Muscle of leg (tissue), 11 donors: ENCODE results near the gene WDR86. TPM values are rescaled to one million over a fixed set of nuclear protein-coding genes. Genes with fewer than 3 reads are reported as not detected.

Experiments
- DNase-seq: peaks from one replicate; pipeline ENCODE4 v3.0.0; 2013
- H3K27ac ChIP-seq: one replicate; pipeline ENCODE4 v1.5.1; 2013; ENCODE audit warnings: mild to moderate bottlenecking, low read length, control low read depth
- H3K27me3 ChIP-seq: one replicate; pipeline ENCODE4 v1.6.1; 2013; ENCODE audit warnings: low read length; ENCODE audit not compliant: control insufficient read depth, insufficient read depth
- H3K36me3 ChIP-seq: one replicate; pipeline ENCODE4 v1.6.1; 2013; ENCODE audit warnings: low read length; ENCODE audit not compliant: control insufficient read depth, insufficient read depth
- H3K4me1 ChIP-seq: one replicate; pipeline ENCODE4 v1.6.1; 2013; ENCODE audit warnings: low read length; ENCODE audit not compliant: control insufficient read depth, insufficient read depth
- H3K4me3 ChIP-seq: one replicate; pipeline ENCODE4 v1.5.1; 2013; ENCODE audit warnings: low read length, control low read depth
- H3K9me3 ChIP-seq: replicated peaks from 2 replicates; pipeline ENCODE4 v1.6.1; 2013; ENCODE audit warnings: low read depth, low read length; ENCODE audit not compliant: control insufficient read depth
- whole genome bisulfite sequencing: methylation state at CpG from one replicate; pipeline ENCODE4 v1.1.5; 2013; ENCODE audit warnings: missing lambda C conversion rate; ENCODE audit not compliant: insufficient coverage; 5-methylcytosine and 5-hydroxymethylcytosine counted together
- polyA plus RNA-seq, 8 donors: library from polyadenylated mRNA; unstranded; fragments of 120-200 nt; gene quantifications; one replicate each; pipeline versions ENCODE4 v1.2.1 to v1.2.3, GENCODE V29; 2013; ENCODE audit warnings: inconsistent platforms in 1 of 8, low replicate concordance in 1 of 8; ENCODE audit not compliant: insufficient read length in 8 of 8, insufficient read depth in 1 of 8
- total RNA-seq: library from RNA; stranded (reverse); fragments of 120-200 nt; gene quantifications from one replicate; pipeline ENCODE4 v1.2.4, GENCODE V29; 2013

Gene WDR86
- total and polyA plus RNA-seq, 9 donors, result 2.8 to 11.0 (median 5.3) TPM

DNA sequence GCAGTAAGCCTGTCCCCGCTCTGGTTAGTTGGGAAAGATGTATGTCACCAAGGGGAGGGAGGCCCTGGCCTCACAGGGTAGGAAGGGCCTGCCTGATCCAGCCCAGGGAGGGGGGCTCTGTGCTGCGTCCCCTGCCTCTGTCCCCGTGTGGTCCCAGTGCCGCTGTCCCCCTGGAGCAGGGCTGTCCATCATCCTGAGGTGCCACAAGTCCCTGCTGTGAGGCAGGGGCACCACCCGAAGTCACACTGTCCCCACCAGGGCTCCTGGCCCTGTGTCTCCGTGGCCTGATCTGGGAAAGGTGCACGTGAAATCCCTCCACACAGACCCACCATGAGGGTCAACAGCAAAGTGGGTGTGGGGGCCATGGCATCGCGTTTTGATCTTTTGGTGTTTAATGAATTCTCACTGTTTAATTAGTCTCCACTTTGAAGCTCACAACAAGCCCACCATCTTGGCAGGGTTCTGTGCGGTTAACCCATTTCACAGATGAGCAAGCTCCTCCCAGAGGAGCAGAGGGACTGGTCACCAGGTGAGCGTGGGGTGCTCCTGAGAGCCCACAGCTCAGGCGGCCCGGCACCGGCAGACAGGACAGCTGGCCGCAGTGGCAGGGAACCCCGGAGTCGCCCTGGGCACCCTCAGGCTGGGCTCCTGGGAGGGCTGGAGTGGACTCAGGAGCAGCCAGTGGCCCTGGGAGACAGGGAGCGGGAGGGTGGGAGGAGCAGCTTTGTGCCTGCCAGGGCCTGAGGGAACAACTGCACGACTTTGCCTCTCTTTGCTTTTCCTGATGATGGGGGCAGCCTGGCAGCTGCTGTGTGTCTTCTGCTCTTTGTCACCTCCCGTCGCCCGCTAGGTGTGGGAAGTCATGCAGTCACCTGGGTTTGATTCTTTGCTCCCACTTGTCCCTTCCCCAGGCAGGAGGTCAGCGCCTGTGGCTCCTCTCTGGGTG lies 42.1 kb upstream of the WDR86 start:
- no peak overlapping the region for H3K27ac ChIP-seq
- no peak for DNase-seq
- H3K4me3 ChIP-seq, result no peak overlapping the region
- WGBS, result 82% methylated on average over 13 of the region's 23 CpGs
- no peaks in the 10 kb centered on the region for H3K36me3 ChIP-seq
- H3K27me3 ChIP-seq, result peaks cover 5% of the 10 kb centered on the region
- no peaks in the 10 kb centered on the region for H3K4me1 ChIP-seq
- no peaks in the 10 kb centered on the region for H3K9me3 ChIP-seq

GRCh38 chr7:151451156-151451555 lies 41.3 kb upstream of the WDR86 start:
- H3K36me3 ChIP-seq, result no peaks in the 10 kb centered on the region
- no peak overlapping the region for H3K27ac ChIP-seq
- no peak for DNase-seq
- H3K9me3 ChIP-seq, result no peaks in the 10 kb centered on the region
- H3K4me3 ChIP-seq, result no peak overlapping the region
- H3K4me1 ChIP-seq, result no peaks in the 10 kb centered on the region
- peaks cover 7% of the 10 kb centered on the region for H3K27me3 ChIP-seq
- 73% methylated on average over 4 of the region's 5 CpGs for WGBS

- Histone ChIP-seq H3K27me3 (peaks cover 4% of the 10 kb centered on the region), H3K36me3 (no peaks in the 10 kb centered on the region), H3K9me3 (no peaks in the 10 kb centered on the region), H3K27ac (no peak overlapping the region), H3K4me3 (no peak overlapping the region), H3K4me1 (no peaks in the 10 kb centered on the region)
- 77% methylated on average over 5 of the region's 9 CpGs for WGBS
- no peak for DNase-seq
These were observed 40.2 kb upstream of the WDR86 start for GRCh38 chr7:151449990-151450389.

DNA sequence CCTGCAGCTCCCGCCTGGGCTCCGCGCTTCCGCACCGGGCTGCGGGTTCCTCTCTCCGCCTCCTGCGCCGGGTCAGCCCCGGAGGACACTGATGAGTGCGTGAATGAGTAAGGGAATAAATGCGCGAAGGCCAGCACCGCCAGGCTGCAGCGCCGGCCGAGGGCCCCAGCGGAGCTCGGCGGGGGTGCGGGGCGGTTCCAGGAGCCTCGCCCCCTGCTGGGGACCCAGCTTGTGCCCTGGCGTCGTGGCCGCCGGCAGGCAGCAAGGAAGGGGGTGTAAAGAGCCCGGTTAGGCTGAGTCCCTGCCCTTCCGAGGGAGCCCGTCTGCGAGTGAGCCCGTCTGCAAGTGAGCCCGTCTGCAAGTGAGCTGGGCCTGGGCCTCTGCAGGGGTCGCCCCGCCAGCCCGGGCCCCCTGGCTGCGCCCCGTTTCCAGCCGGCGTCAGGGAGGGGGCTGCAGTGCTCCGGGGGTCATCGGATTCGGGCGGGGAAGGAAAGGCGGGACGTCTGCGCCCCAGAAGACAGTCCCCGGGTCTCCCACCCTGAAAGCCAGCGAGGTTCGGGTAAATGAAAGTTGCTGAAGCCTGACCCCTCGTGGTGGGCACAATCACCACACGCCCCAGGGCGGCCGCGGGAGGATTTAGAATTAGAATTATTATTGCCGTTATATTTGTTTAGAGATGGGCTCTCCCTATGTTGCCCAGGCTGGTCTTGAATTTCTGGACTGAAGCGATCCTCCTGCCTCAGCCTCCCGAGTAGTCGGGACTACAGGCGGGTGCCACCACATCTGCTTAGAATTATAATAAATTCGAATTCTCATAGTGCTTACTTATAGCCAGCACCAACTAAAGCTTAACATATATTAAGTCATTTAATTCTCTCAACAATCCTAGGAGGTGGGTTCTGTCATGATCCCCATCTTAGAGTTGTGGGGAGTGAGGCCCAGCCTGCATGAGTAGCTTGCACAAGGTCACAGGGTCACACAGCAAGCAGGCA lies 38.7 kb upstream of the WDR86 start:
- DNase-seq, result peak; percentile 72
- Histone ChIP-seq H3K9me3 (no peaks in the 10 kb centered on the region), H3K27me3 (peaks cover 4% of the 10 kb centered on the region), H3K36me3 (no peaks in the 10 kb centered on the region), H3K4me3 (peak overlapping the region; percentile 53), H3K4me1 (no peaks in the 10 kb centered on the region), H3K27ac (no peak overlapping the region)
- 2% methylated on average over 41 of the region's 61 CpGs for WGBS

GRCh38 chr7:151447901-151448260 lies 38.0 kb upstream of the WDR86 start:
- WGBS, result 28% methylated on average over 13 of the region's 26 CpGs
- peak overlapping the region; percentile 53 for H3K4me3 ChIP-seq

DNA sequence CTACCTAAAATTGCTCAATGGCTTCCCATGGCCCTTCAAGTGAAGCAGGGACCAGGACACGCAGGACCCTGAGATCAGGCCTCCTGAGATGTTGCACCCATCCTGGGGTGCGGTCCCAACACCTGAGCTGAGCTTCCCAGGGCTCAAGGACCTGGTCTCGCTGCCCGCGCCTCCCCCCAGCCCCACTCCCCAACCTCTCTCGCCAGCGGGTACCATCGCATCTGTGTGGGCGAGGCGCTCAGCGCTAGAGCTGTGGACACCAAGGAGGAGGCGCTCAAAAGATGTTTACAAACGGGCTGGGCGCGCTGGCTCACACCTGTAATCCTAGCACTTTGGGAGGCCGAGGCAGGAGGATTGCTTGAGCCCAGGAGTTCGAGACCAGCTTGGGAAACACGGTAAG lies 37.5 kb upstream of the WDR86 start:
- no peak for DNase-seq
- 99% methylated on average over 12 of the region's 18 CpGs for WGBS
- H3K27me3 ChIP-seq, result peaks cover 4% of the 10 kb centered on the region
- no peak overlapping the region for H3K27ac ChIP-seq
- H3K36me3 ChIP-seq, result no peaks in the 10 kb centered on the region
- peaks cover 2% of the 10 kb centered on the region for H3K9me3 ChIP-seq
- peaks cover 2% of the 10 kb centered on the region for H3K4me1 ChIP-seq
- H3K4me3 ChIP-seq, result no peak overlapping the region

More at GRCh38 chr7:151447901-151448260, 38.0 kb upstream of the WDR86 start:
- peaks cover under 1% of the 10 kb centered on the region for H3K4me1 ChIP-seq
- H3K27me3 ChIP-seq, result peaks cover 4% of the 10 kb centered on the region
- H3K9me3 ChIP-seq, result no peaks in the 10 kb centered on the region
- H3K27ac ChIP-seq, result no peak overlapping the region
- no peak for DNase-seq
- H3K36me3 ChIP-seq, result no peaks in the 10 kb centered on the region

DNA sequence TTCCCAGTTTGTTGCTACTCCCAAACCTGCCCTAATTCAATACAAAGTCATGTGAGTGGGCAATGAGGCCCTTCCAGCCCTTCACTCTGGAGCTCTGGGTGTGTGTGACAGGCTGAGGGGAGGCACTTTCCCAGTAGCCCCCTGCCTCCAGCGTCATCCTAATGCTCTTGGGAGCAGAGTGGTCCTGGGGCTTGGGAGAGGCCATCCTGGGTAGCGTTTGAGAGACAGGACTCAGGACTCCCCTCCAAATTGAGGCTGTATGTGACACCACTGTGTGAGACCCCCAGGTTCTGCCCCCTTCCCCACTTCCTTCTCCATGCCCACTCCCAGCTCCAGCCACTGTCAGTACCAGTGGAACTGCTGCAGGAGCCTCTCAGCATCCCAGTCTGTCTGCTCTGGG lies 36.6 kb upstream of the WDR86 start:
- 83% methylated on average over 1 of the region's 2 CpGs for WGBS
- peaks cover 2% of the 10 kb centered on the region for H3K9me3 ChIP-seq
- no peaks in the 10 kb centered on the region for H3K36me3 ChIP-seq
- peaks cover 3% of the 10 kb centered on the region for H3K4me1 ChIP-seq
- DNase-seq, result no peak
- H3K27me3 ChIP-seq, result peaks cover 4% of the 10 kb centered on the region
- no peak overlapping the region for H3K4me3 ChIP-seq
- no peak overlapping the region for H3K27ac ChIP-seq

- peaks cover 2% of the 10 kb centered on the region for H3K9me3 ChIP-seq
- no CpG with 5 or more reads among the region's 1 CpG for WGBS
These were observed 34.8 kb upstream of the WDR86 start for GRCh38 chr7:151444632-151445031.

DNA sequence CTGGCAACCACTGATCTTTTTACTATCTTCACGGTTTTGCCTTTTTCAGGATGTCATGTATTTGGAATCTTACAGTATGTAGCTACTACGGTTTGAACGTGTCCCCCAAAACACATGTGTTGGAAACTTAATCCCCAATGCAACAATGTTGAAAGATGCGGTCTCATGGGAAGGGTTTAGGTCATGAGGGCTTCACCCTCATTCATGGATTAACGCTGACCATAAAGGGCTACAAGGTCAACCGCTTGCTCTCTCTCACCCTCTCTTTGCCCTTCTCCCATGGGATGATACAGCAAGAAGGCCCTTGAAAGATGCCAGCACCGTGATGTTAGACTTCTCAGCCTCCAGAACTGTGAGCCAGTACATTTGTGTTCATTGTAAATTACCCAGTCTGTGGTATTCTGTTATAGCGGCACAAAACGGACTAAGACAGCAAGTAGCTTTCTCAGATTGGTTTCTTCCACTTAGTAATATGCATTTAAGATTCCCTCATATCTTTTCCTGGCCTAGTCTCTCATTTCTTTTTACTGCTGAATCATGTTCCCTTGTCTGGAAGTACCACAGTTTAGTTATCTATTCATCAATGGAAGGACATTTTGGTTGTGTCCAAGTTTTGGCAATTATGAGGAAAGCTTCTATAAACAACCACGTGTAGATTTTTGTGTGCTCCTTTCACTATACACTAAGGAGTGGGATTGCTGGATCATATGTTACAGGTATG lies 33.1 kb upstream of the WDR86 start:
- Histone ChIP-seq H3K27me3 (peaks cover 24% of the 10 kb centered on the region), H3K27ac (no peak overlapping the region), H3K9me3 (peaks cover 2% of the 10 kb centered on the region), H3K36me3 (no peaks in the 10 kb centered on the region), H3K4me1 (peaks cover 22% of the 10 kb centered on the region), H3K4me3 (no peak overlapping the region)
- 55% methylated on average over 3 of the region's 10 CpGs for WGBS
- DNase-seq, result no peak

More at GRCh38 chr7:151444632-151445031, 34.8 kb upstream of the WDR86 start:
- no peak for DNase-seq
- Histone ChIP-seq H3K4me3 (no peak overlapping the region), H3K27me3 (peaks cover 18% of the 10 kb centered on the region), H3K27ac (no peak overlapping the region), H3K36me3 (no peaks in the 10 kb centered on the region), H3K4me1 (peaks cover 19% of the 10 kb centered on the region)
